Measurements from ENCODE around the gene PRCD.
A peak's percentile ranks its signal among the peaks of the same experiment; 100 is the strongest.

PRCD gene

DNA sequence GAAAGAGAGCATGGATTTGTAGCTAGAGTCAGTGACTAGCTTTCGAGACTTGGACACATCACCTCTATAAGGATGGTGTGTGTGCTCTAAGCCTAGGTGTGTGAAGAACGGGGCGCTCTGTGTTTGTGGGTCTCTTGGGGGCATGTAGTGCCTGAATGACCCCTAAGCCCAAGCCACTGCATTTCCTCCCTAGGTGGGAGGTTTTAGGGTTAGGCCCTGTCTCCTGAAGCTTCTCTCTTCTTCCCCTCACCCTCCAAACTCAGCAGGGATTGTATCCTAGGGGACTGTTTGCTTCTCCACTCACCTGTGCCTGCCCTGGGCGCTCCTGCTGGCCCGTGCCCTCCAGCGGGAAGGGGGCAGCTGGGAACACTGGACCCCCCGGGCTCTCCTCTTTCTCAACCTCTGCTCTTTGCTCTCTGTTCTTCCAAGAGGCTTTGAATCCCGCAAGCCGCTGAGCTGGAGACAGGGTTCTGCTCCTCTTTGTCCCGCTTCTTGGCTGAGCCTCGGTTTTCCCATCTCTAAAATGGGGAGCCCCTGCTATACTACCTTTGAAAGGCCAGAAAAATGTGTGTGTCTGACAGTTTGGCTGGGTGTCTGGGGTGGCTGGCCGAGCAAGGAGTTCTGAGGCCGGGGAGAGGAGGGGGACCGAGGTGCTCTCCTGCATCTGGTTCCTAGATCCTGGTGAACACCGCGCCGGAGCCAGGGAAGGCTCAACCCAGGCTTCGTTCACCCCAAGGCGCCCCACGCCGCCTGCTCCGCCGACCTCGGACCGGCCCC is 3.1 kb upstream of the PRCD start:
- no peak for TF ChIP-seq POLR2A (IDR thresholded peaks at IDR 0.05; ENCODE audit: low read length)
- TF ChIP-seq GATA1 (IDR thresholded peaks at IDR 0.05; ENCODE audit: low read depth, low read length) = no peak
- no peak for DNase-seq

- TF ChIP-seq GATA1 (IDR thresholded peaks at IDR 0.05; ENCODE audit: low read depth, low read length) (no peak), POLR2A (IDR thresholded peaks at IDR 0.05; ENCODE audit: low read length) (no peak)
- DNase-seq = no peak
Observed at GRCh38 chr17:76537288-76537577, 2.6 kb upstream of the PRCD start.

GRCh38 chr17:76537578-76538280 is 2.1 kb upstream of the PRCD start, which contains the start of gene CYGB:
Gene CYGB (minus strand): TSS chr17:76537709. CDS start chr17:76537542, 167 bp downstream.
- DNase-seq = no peak
- TF ChIP-seq GATA1 (IDR thresholded peaks at IDR 0.05; ENCODE audit: low read depth, low read length) (no peak), POLR2A (IDR thresholded peaks at IDR 0.05; ENCODE audit: low read length) (no peak)

DNA sequence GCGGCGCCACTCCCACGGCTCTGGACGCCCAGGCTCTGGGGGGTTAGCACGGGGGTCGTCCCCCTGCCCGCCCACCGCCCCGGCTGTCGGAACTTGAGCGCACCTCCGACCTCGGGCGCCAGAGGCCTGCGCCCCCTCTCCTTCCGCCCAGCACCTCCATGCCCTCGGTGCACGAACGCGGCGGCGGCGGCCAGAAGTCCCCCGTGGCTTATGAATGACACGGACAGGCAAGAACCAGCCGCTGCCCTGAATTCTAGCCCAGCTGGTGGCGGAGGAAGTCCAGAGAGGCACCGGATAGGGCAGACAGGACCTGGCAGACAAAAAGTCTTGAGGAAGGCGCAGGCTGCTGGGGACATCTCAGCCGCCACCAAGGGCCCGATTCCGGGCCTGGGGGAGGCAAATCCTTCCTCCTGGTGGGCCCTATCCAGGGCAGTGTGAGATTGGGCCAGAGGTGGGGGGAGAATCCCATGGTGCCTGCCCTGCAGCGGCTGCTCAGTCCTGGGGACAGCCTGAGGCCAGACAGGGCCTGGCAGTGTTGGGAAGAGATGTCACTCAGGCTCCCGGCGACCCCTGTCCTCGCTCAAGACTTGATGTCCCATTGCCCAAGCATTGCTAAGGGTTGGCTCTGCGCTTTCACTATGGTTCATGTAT is 1.4 kb upstream of the PRCD start:
- DNase-seq = no peak
- TF ChIP-seq POLR2A (IDR thresholded peaks at IDR 0.05; ENCODE audit: low read length) (no peak), GATA1 (IDR thresholded peaks at IDR 0.05; ENCODE audit: low read depth, low read length) (no peak)

- TF ChIP-seq GATA1 (IDR thresholded peaks at IDR 0.05; ENCODE audit: low read depth, low read length) (no peak), POLR2A (IDR thresholded peaks at IDR 0.05; ENCODE audit: low read length) (no peak)
- no peak for DNase-seq
Observed at GRCh38 chr17:76538941-76539570, 788 bp upstream of the PRCD start.

DNA sequence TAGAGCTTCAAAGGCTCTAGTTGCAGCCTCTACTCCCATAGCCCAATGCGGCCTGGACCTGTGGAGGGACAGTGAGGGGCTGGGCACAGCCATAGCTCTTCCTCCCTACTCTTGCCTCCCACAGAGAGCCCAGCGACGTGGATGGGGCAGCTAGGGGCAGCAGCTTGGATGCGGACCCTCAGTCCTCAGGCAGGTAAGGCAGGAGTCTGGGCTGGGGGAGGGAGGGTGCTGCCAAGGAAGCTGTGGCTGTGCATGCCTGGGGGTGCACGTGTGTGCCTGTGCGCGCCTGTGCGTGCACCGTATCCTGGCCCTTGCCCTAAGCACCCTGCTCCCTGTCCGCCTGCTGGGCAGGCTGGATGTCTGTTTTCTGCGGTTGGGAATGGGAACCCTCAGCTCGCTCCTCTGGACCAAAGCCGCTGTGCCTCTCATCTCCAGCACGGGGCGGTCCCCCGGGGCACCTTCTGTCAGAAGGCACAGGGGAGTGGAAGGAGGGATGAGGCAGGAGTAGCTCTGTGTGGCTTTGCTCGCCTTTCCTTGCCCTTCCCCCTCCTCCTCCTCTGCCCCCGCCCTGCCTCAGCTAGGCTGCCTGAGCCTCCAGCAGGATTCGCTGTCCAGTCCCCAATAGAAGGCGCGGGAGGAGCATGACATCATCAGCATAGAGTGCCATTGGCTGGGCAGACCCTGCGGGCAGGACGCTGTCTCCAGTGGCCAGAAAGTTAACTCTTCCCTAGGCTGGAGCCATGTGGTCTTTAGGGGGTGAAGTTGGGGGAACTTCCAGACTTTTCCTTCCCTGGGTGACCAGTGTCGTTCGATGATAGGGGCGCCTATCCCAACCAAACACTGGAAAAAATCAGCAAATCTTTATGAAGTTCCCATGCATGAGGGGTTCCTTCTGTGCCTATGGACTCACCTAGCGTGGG is 797 bp downstream of the PRCD start:
- TF ChIP-seq GATA1 (IDR thresholded peaks at IDR 0.05; ENCODE audit: low read depth, low read length) (no peak), POLR2A (IDR thresholded peaks at IDR 0.05; ENCODE audit: low read length) (no peak)
- peak; percentile 69 to 74 for DNase-seq

GRCh38 chr17:76541739-76542454 is 2.1 kb downstream of the PRCD start:
- TF ChIP-seq GATA1 (IDR thresholded peaks at IDR 0.05; ENCODE audit: low read depth, low read length) (no peak), POLR2A (IDR thresholded peaks at IDR 0.05; ENCODE audit: low read length) (no peak)
- DNase-seq = no peak

DNA sequence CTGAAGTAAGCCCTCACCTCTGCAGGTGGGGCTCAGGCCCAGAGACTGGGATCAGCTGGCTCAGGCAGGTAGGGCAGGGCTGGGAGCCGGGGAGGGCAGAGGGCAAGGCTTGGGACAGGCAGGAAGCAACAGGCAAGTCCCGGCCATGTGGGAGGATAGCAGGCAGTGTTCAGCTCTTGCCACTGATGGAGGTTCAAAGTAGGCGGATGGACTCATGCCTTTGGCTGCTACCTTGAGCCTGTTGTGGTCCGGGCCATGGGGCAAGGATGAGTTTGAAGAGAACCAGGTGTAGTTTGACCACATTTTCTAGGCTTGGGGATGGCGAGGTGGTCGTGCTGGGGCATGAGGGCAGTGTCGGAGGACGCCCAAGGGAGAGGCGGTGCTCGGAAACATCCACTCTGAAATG is 2.7 kb downstream of the PRCD start:
- DNase-seq = no peak

GRCh38 chr17:76542984-76543383 is 3.1 kb downstream of the PRCD start:
- DNase-seq = no peak
- TF ChIP-seq GATA1 (IDR thresholded peaks at IDR 0.05; ENCODE audit: low read depth, low read length) (no peak), POLR2A (IDR thresholded peaks at IDR 0.05; ENCODE audit: low read length) (no peak)

More for the DNA sequence above, 2.7 kb downstream of the PRCD start:
- no peak for TF ChIP-seq POLR2A (IDR thresholded peaks at IDR 0.05; ENCODE audit: low read length)
- no peak for TF ChIP-seq GATA1 (IDR thresholded peaks at IDR 0.05; ENCODE audit: low read depth, low read length)

- TF ChIP-seq POLR2A (IDR thresholded peaks at IDR 0.05; ENCODE audit: low read length) (no peak), GATA1 (IDR thresholded peaks at IDR 0.05; ENCODE audit: low read depth, low read length) (no peak)
- DNase-seq = no peak
Observed at GRCh38 chr17:76543482-76543825, 3.6 kb downstream of the PRCD start.

DNA sequence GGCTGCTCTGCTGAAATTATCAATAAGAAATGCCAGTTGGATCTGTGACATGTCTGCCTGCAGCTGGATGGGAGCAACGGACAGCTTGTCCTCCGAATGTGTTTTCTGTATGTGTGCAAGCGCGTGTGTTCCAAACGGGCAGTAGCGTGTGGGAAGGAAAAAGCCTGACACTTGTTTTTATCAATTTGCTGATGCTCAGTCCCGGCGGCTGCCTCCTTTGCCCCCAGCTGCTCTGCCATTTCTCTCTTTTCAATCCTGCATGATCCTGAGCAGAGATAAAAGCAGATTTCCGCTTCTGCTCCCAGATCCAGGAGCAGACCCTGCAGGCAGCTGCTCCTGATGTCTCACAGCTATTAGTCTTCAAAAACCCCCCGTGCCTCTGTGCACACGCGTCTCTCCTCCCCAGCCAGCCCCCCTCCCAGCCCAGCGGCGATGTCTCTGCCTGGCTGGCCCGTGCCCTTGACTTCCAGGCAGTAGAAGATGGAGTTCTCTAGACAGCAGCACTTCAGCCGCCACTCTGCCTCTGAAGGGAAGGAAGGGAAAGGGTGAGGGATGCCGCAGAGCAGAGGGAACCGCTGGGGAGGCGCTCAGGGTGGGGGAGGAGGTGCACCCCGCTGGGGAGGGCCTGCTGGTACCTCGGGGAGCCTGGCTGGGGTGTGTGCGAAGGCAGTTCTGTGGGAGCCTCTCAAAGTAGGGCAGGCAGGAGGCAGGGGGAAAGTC is 4.1 kb downstream of the PRCD start:
- DNase-seq = no peak
- TF ChIP-seq GATA1 (IDR thresholded peaks at IDR 0.05; ENCODE audit: low read depth, low read length) (no peak), POLR2A (IDR thresholded peaks at IDR 0.05; ENCODE audit: low read length) (no peak)

All from erythroblast (primary cell).